ENCODE measurements around the gene PSMD6.
A peak's percentile ranks its signal among the peaks of the same experiment; 100 is the strongest.

PSMD6 gene

GRCh38 chr3:64023187-64023860, at the start of gene PSMD6:
Gene PSMD6, minus strand, starts transcription at chr3:64023494. Its CDS starts 75 bp downstream, at chr3:64023419.
- TF ChIP-seq EGR1 (IDR thresholded peaks at IDR 0.05), result 0 out of 2 replicates have a peak, but pooled peaks have one; percentile 4
- no peak for TF ChIP-seq CREB1 (IDR thresholded peaks at IDR 0.05; ENCODE audit: low read depth)
- no peak for TF ChIP-seq REST (IDR thresholded peaks at IDR 0.05; ENCODE audit: low read depth)
- no peak for TF ChIP-seq TEAD4 (IDR thresholded peaks at IDR 0.05)
- TF ChIP-seq TAF1 (IDR thresholded peaks at IDR 0.05; ENCODE audit: low read depth), result peak; percentile 87
- TF ChIP-seq YY1 (IDR thresholded peaks at IDR 0.05; ENCODE audit: low read depth), result peak; percentile 72
- no peak for TF ChIP-seq CEBPB (IDR thresholded peaks at IDR 0.05)
- TF ChIP-seq MAX (IDR thresholded peaks at IDR 0.05), result peak; percentile 63
- TF ChIP-seq TCF12 (IDR thresholded peaks at IDR 0.05; ENCODE audit: low read depth), result peak; percentile 61
- no peak for TF ChIP-seq NFIC (IDR thresholded peaks at IDR 0.05)
- peak; percentile 41; the same call in 1 of the 2 replicates for TF ChIP-seq RAD21 (IDR thresholded peaks at IDR 0.05; ENCODE audit: low read depth)
- peak; percentile 71 for TF ChIP-seq USF1 (IDR thresholded peaks at IDR 0.05)
- TF ChIP-seq ZBTB7A (IDR thresholded peaks at IDR 0.05; ENCODE audit: low read depth), result peak; percentile 97
- TF ChIP-seq FOXM1 (IDR thresholded peaks at IDR 0.05; ENCODE audit: borderline replicate concordance, low read depth), result no peak
- no peak; the same call in 1 of the 2 replicates for TF ChIP-seq EP300 (IDR thresholded peaks at IDR 0.05; ENCODE audit: borderline replicate concordance)

- TF ChIP-seq FOXM1 (IDR thresholded peaks at IDR 0.05; ENCODE audit: borderline replicate concordance, low read depth) (no peak), CREB1 (IDR thresholded peaks at IDR 0.05; ENCODE audit: low read depth) (no peak), REST (IDR thresholded peaks at IDR 0.05; ENCODE audit: low read depth) (no peak), TAF1 (IDR thresholded peaks at IDR 0.05; ENCODE audit: low read depth) (no peak), EP300 (IDR thresholded peaks at IDR 0.05; ENCODE audit: borderline replicate concordance) (no peak)
Measured at GRCh38 chr3:64072126-64072525, 48.8 kb upstream of the PSMD6 start.

GRCh38 chr3:64070704-64071103, 47.4 kb upstream of the PSMD6 start:
- TF ChIP-seq RAD21 (IDR thresholded peaks at IDR 0.05; ENCODE audit: low read depth), result no peak
- no peak for TF ChIP-seq MAX (IDR thresholded peaks at IDR 0.05)
- TF ChIP-seq CEBPB (IDR thresholded peaks at IDR 0.05), result no peak
- TF ChIP-seq USF1 (IDR thresholded peaks at IDR 0.05), result no peak
- no peak for TF ChIP-seq YY1 (IDR thresholded peaks at IDR 0.05; ENCODE audit: low read depth)
- no peak for TF ChIP-seq REST (IDR thresholded peaks at IDR 0.05; ENCODE audit: low read depth)
- TF ChIP-seq NFIC (IDR thresholded peaks at IDR 0.05), result no peak
- no peak for TF ChIP-seq TCF12 (IDR thresholded peaks at IDR 0.05; ENCODE audit: low read depth)
- TF ChIP-seq TEAD4 (IDR thresholded peaks at IDR 0.05), result no peak
- no peak for TF ChIP-seq TAF1 (IDR thresholded peaks at IDR 0.05; ENCODE audit: low read depth)
- TF ChIP-seq ZBTB7A (IDR thresholded peaks at IDR 0.05; ENCODE audit: low read depth), result no peak
- no peak for TF ChIP-seq EGR1 (IDR thresholded peaks at IDR 0.05)
- no peak for TF ChIP-seq FOXM1 (IDR thresholded peaks at IDR 0.05; ENCODE audit: borderline replicate concordance, low read depth)
- TF ChIP-seq EP300 (IDR thresholded peaks at IDR 0.05; ENCODE audit: borderline replicate concordance), result no peak
- no peak for TF ChIP-seq CREB1 (IDR thresholded peaks at IDR 0.05; ENCODE audit: low read depth)
